Measurements from ENCODE around the gene ZNF79. TPM values are rescaled to one million over a fixed set of nuclear protein-coding genes. Genes with fewer than 3 reads are reported as not detected.

ZNF79 gene
- total and polyA plus RNA-seq, 2 donors from 2014 or later: 2.1 to 9.1 TPM

GRCh38 chr9:127399736-127400269 is 24.4 kb upstream of the ZNF79 start:
- Histone ChIP-seq H3K36me3 (ENCODE audit: control insufficient read depth in 2 of 3, insufficient read depth in 3 of 3, low read length in 3 of 3) (peaks cover 0 to 6% (median 5%) of the 10 kb centered on the region in 3 donors), H3K27me3 (ENCODE audit: control insufficient read depth, insufficient read depth, low read length) (no peaks in the 10 kb centered on the region), H3K9ac (ENCODE audit: low read length in 3 of 3) (no peak overlapping the region), H3K4me3 (ENCODE audit: low read length in 3 of 3) (no peak overlapping the region), H3K4me1 (ENCODE audit: control insufficient read depth in 2 of 3, insufficient read depth in 2 of 3, low read depth in 1 of 3, low read length in 3 of 3) (peaks cover 0 to 17% (median 9%) of the 10 kb centered on the region in 3 donors), H3K27ac (ENCODE audit: low read depth in 2 of 2, low read length in 2 of 2) (no peak overlapping the region), H3K9me3 (ENCODE audit: control insufficient read depth in 2 of 3, insufficient read depth in 1 of 3, low read length in 3 of 3) (no peaks in the 10 kb centered on the region)
- intact Hi-C loops (cut with DNase I): no loop called here
- FAIRE-seq (no peak), DNase-seq (no peak)
- TF ChIP-seq CTCF (IDR thresholded peaks at IDR 0.05; ENCODE audit: borderline replicate concordance, extremely low read depth, insufficient read depth): no peak

GRCh38 chr9:127402401-127403090 is 21.6 kb upstream of the ZNF79 start:
- TF ChIP-seq CTCF (IDR thresholded peaks at IDR 0.05; ENCODE audit: borderline replicate concordance, extremely low read depth, insufficient read depth): no peak
- intact Hi-C loops (cut with DNase I): no loop called here
- H3K4me3 ChIP-seq (ENCODE audit: low read length in 3 of 3): no peak overlapping the region
- DNase-seq (no peak), FAIRE-seq (no peak)
- H3K9me3 ChIP-seq (ENCODE audit: control insufficient read depth in 2 of 3, insufficient read depth in 1 of 3, low read length in 3 of 3): no peaks in the 10 kb centered on the region
- H3K27me3 ChIP-seq (ENCODE audit: control insufficient read depth, insufficient read depth, low read length): no peaks in the 10 kb centered on the region
- H3K27ac ChIP-seq (ENCODE audit: low read depth in 2 of 2, low read length in 2 of 2): no peak overlapping the region
- H3K4me1 ChIP-seq (ENCODE audit: control insufficient read depth in 2 of 3, insufficient read depth in 2 of 3, low read depth in 1 of 3, low read length in 3 of 3): peaks cover 0 to 11% (median 6%) of the 10 kb centered on the region in 3 donors
- H3K9ac ChIP-seq (ENCODE audit: low read length in 3 of 3): no peak overlapping the region
- peaks cover 0 to 20% (median 15%) of the 10 kb centered on the region in 3 donors for H3K36me3 ChIP-seq (ENCODE audit: control insufficient read depth in 2 of 3, insufficient read depth in 3 of 3, low read length in 3 of 3)

GRCh38 chr9:127403507-127404192 is 20.5 kb upstream of the ZNF79 start:
- DNase-seq: no peak
- H3K36me3 ChIP-seq (ENCODE audit: control insufficient read depth in 2 of 3, insufficient read depth in 3 of 3, low read length in 3 of 3): peaks cover 0 to 20% (median 15%) of the 10 kb centered on the region in 3 donors
- TF ChIP-seq CTCF (IDR thresholded peaks at IDR 0.05; ENCODE audit: borderline replicate concordance, extremely low read depth, insufficient read depth): no peak

More at GRCh38 chr9:127403507-127404192, 20.5 kb upstream of the ZNF79 start:
- intact Hi-C loops (cut with DNase I): no loop called here
- no peak overlapping the region for H3K4me3 ChIP-seq (ENCODE audit: low read length in 3 of 3)
- no peaks in the 10 kb centered on the region for H3K27me3 ChIP-seq (ENCODE audit: control insufficient read depth, insufficient read depth, low read length)
- H3K4me1 ChIP-seq (ENCODE audit: control insufficient read depth in 2 of 3, insufficient read depth in 2 of 3, low read depth in 1 of 3, low read length in 3 of 3): peaks cover 0 to 3% (median under 1%) of the 10 kb centered on the region in 3 donors
- no peak overlapping the region for H3K9ac ChIP-seq (ENCODE audit: low read length in 3 of 3)
- no peaks in the 10 kb centered on the region for H3K9me3 ChIP-seq (ENCODE audit: control insufficient read depth in 2 of 3, insufficient read depth in 1 of 3, low read length in 3 of 3)
- H3K27ac ChIP-seq (ENCODE audit: low read depth in 2 of 2, low read length in 2 of 2): no peak overlapping the region
- no peak for FAIRE-seq
